HG02678 (cell line): ENCODE results near the gene TOMM34.
A peak's percentile ranks its signal among the peaks of the same experiment; 100 is the strongest.

Experiments used
- ATAC-seq: cut with Tn5 transposase; IDR thresholded peaks from one replicate; pipeline ENCODE4 v1.9.1; 2021; ENCODE audit warnings: mild to moderate bottlenecking, moderate library complexity; ENCODE audit not compliant: unreplicated experiment

Gene TOMM34

GRCh38 chr20:44936510-44936909 is 23.7 kb downstream of the TOMM34 start:
- no peak for ATAC-seq

GRCh38 chr20:44932916-44933315 is 27.3 kb downstream of the TOMM34 start:
- ATAC-seq = no peak

GRCh38 chr20:44931911-44932310 is 28.3 kb downstream of the TOMM34 start:
- no peak for ATAC-seq

- no peak for ATAC-seq
Observed at GRCh38 chr20:44930517-44931168, 29.6 kb downstream of the TOMM34 start.

- ATAC-seq = no peak
Observed at GRCh38 chr20:44928595-44928994, 31.6 kb downstream of the TOMM34 start.

- no peak for ATAC-seq
Observed at GRCh38 chr20:44924541-44924940, 35.7 kb downstream of the TOMM34 start.

- no peak for ATAC-seq
Observed at GRCh38 chr20:44921447-44921846, 38.8 kb downstream of the TOMM34 start.

- no peak for ATAC-seq
Observed at GRCh38 chr20:44918761-44919160, 41.4 kb downstream of the TOMM34 start.

- ATAC-seq = no peak
Observed at GRCh38 chr20:44918342-44918741, 41.9 kb downstream of the TOMM34 start.

GRCh38 chr20:44917399-44917798 is 42.8 kb downstream of the TOMM34 start:
- ATAC-seq = no peak

GRCh38 chr20:44916586-44916985 is 43.6 kb downstream of the TOMM34 start:
- no peak for ATAC-seq

- no peak for ATAC-seq
Observed at GRCh38 chr20:44914924-44915323, 45.3 kb downstream of the TOMM34 start.

- ATAC-seq = no peak
Observed at GRCh38 chr20:44912189-44912588, 48.0 kb downstream of the TOMM34 start.

- no peak for ATAC-seq
Observed at GRCh38 chr20:44911264-44911921, 48.8 kb downstream of the TOMM34 start.

- ATAC-seq = no peak
Observed at GRCh38 chr20:44910690-44911262, 49.4 kb downstream of the TOMM34 start.

- peak; percentile 92 for ATAC-seq
Observed at GRCh38 chr20:44909872-44910689, 50.1 kb downstream of the TOMM34 start, which contains the start of gene PABPC1L. PABPC1L (plus strand) TSS chr20:44910060; CDS start chr20:44910144, 84 bp downstream.

GRCh38 chr20:44908987-44909871 is 51.0 kb downstream of the TOMM34 start:
- no peak for ATAC-seq

GRCh38 chr20:44904377-44904776 is 55.8 kb downstream of the TOMM34 start:
- no peak for ATAC-seq

GRCh38 chr20:44901974-44902373 is 58.2 kb downstream of the TOMM34 start:
- ATAC-seq = no peak

- ATAC-seq = no peak
Observed at GRCh38 chr20:44900231-44900854, 59.9 kb downstream of the TOMM34 start.
